ENCODE measurements around the gene SLC8A2.

Gene SLC8A2

GRCh38 chr19:47495478-47496372 lies 24.0 kb upstream of the SLC8A2 start:
- Mint-ChIP-seq H3K36me3 (ENCODE audit: low read depth) (peaks cover 9% of the 10 kb centered on the region), H3K27me3 (ENCODE audit: low read depth) (no peaks in the 10 kb centered on the region), H3K27ac (peak overlapping the region; percentile 6), H3K9me3 (no peaks in the 10 kb centered on the region), H3K4me1 (ENCODE audit: low read depth) (peaks cover 2% of the 10 kb centered on the region), H3K4me3 (no peak overlapping the region)

GRCh38 chr19:47494729-47495128 lies 23.0 kb upstream of the SLC8A2 start:
- peaks cover 14% of the 10 kb centered on the region for H3K36me3 Mint-ChIP-seq (ENCODE audit: low read depth)
- H3K9me3 Mint-ChIP-seq, result no peaks in the 10 kb centered on the region
- no peak overlapping the region for H3K4me3 Mint-ChIP-seq
- H3K27ac Mint-ChIP-seq, result no peak overlapping the region
- no peaks in the 10 kb centered on the region for H3K27me3 Mint-ChIP-seq (ENCODE audit: low read depth)
- peaks cover 2% of the 10 kb centered on the region for H3K4me1 Mint-ChIP-seq (ENCODE audit: low read depth)

- Mint-ChIP-seq H3K27me3 (ENCODE audit: low read depth) (no peaks in the 10 kb centered on the region), H3K4me1 (ENCODE audit: low read depth) (peaks cover 2% of the 10 kb centered on the region), H3K9me3 (no peaks in the 10 kb centered on the region), H3K36me3 (ENCODE audit: low read depth) (peaks cover 15% of the 10 kb centered on the region), H3K4me3 (no peak overlapping the region), H3K27ac (peak overlapping the region; percentile 49)
Observed at GRCh38 chr19:47494211-47494547, 22.5 kb upstream of the SLC8A2 start.

- Mint-ChIP-seq H3K27me3 (ENCODE audit: low read depth) (no peaks in the 10 kb centered on the region), H3K4me3 (no peak overlapping the region), H3K4me1 (ENCODE audit: low read depth) (peaks cover 2% of the 10 kb centered on the region), H3K36me3 (ENCODE audit: low read depth) (peaks cover 15% of the 10 kb centered on the region), H3K27ac (no peak overlapping the region), H3K9me3 (no peaks in the 10 kb centered on the region)
Observed at GRCh38 chr19:47493378-47494210, 21.9 kb upstream of the SLC8A2 start.

- no peaks in the 10 kb centered on the region for H3K9me3 Mint-ChIP-seq
- H3K4me3 Mint-ChIP-seq, result no peak overlapping the region
- no peak overlapping the region for H3K27ac Mint-ChIP-seq
- peaks cover 2% of the 10 kb centered on the region for H3K4me1 Mint-ChIP-seq (ENCODE audit: low read depth)
- peaks cover 15% of the 10 kb centered on the region for H3K36me3 Mint-ChIP-seq (ENCODE audit: low read depth)
- no peaks in the 10 kb centered on the region for H3K27me3 Mint-ChIP-seq (ENCODE audit: low read depth)
Observed at GRCh38 chr19:47492571-47493377, 21.1 kb upstream of the SLC8A2 start.

- Mint-ChIP-seq H3K27ac (no peak overlapping the region), H3K36me3 (ENCODE audit: low read depth) (peaks cover 15% of the 10 kb centered on the region), H3K4me1 (ENCODE audit: low read depth) (peaks cover 4% of the 10 kb centered on the region), H3K4me3 (no peak overlapping the region), H3K9me3 (no peaks in the 10 kb centered on the region), H3K27me3 (ENCODE audit: low read depth) (no peaks in the 10 kb centered on the region)
Observed at GRCh38 chr19:47492137-47492533, 20.4 kb upstream of the SLC8A2 start.

GRCh38 chr19:47491358-47492136 lies 19.9 kb upstream of the SLC8A2 start:
- H3K4me3 Mint-ChIP-seq, result no peak overlapping the region
- H3K27me3 Mint-ChIP-seq (ENCODE audit: low read depth), result no peaks in the 10 kb centered on the region
- peaks cover 5% of the 10 kb centered on the region for H3K4me1 Mint-ChIP-seq (ENCODE audit: low read depth)
- H3K27ac Mint-ChIP-seq, result no peak overlapping the region
- H3K9me3 Mint-ChIP-seq, result no peaks in the 10 kb centered on the region
- peaks cover 15% of the 10 kb centered on the region for H3K36me3 Mint-ChIP-seq (ENCODE audit: low read depth)

- H3K4me1 Mint-ChIP-seq (ENCODE audit: low read depth), result peaks cover 5% of the 10 kb centered on the region
- no peaks in the 10 kb centered on the region for H3K9me3 Mint-ChIP-seq
- peaks cover 12% of the 10 kb centered on the region for H3K36me3 Mint-ChIP-seq (ENCODE audit: low read depth)
- no peaks in the 10 kb centered on the region for H3K27me3 Mint-ChIP-seq (ENCODE audit: low read depth)
- no peak overlapping the region for H3K4me3 Mint-ChIP-seq
- no peak overlapping the region for H3K27ac Mint-ChIP-seq
Observed at GRCh38 chr19:47490847-47491246, 19.2 kb upstream of the SLC8A2 start.

- Mint-ChIP-seq H3K9me3 (no peaks in the 10 kb centered on the region), H3K4me1 (ENCODE audit: low read depth) (peaks cover 11% of the 10 kb centered on the region), H3K27me3 (ENCODE audit: low read depth) (no peaks in the 10 kb centered on the region), H3K27ac (no peak overlapping the region), H3K36me3 (ENCODE audit: low read depth) (peaks cover 19% of the 10 kb centered on the region), H3K4me3 (no peak overlapping the region)
Observed at GRCh38 chr19:47490031-47490430, 18.3 kb upstream of the SLC8A2 start.

- H3K27me3 Mint-ChIP-seq (ENCODE audit: low read depth), result no peaks in the 10 kb centered on the region
- no peak overlapping the region for H3K27ac Mint-ChIP-seq
- H3K9me3 Mint-ChIP-seq, result no peaks in the 10 kb centered on the region
- H3K36me3 Mint-ChIP-seq (ENCODE audit: low read depth), result peaks cover 20% of the 10 kb centered on the region
- peaks cover 14% of the 10 kb centered on the region for H3K4me1 Mint-ChIP-seq (ENCODE audit: low read depth)
- no peak overlapping the region for H3K4me3 Mint-ChIP-seq
Observed at GRCh38 chr19:47489072-47489914, 17.6 kb upstream of the SLC8A2 start.

- H3K27me3 Mint-ChIP-seq (ENCODE audit: low read depth), result no peaks in the 10 kb centered on the region
- no peaks in the 10 kb centered on the region for H3K9me3 Mint-ChIP-seq
- H3K27ac Mint-ChIP-seq, result peak overlapping the region; percentile 36
- peaks cover 21% of the 10 kb centered on the region for H3K4me1 Mint-ChIP-seq (ENCODE audit: low read depth)
- no peak overlapping the region for H3K4me3 Mint-ChIP-seq
- peaks cover 16% of the 10 kb centered on the region for H3K36me3 Mint-ChIP-seq (ENCODE audit: low read depth)
Observed at GRCh38 chr19:47487551-47488515, 16.1 kb upstream of the SLC8A2 start.

GRCh38 chr19:47486900-47487299 lies 15.2 kb upstream of the SLC8A2 start:
- Mint-ChIP-seq H3K27me3 (ENCODE audit: low read depth) (no peaks in the 10 kb centered on the region), H3K9me3 (no peaks in the 10 kb centered on the region), H3K4me1 (ENCODE audit: low read depth) (peaks cover 21% of the 10 kb centered on the region), H3K4me3 (no peak overlapping the region), H3K36me3 (ENCODE audit: low read depth) (peaks cover 16% of the 10 kb centered on the region), H3K27ac (no peak overlapping the region)
